Mucosa of stomach (tissue), 1 donor: Measurements from ENCODE around the gene GSTO1.

ENCODE experiments used
- H3K27me3 ChIP-seq: one replicate; pipeline ENCODE4 v1.7.0; 2013; ENCODE audit warnings: mild to moderate bottlenecking, low read length; ENCODE audit not compliant: control insufficient read depth, insufficient read depth
- H3K36me3 ChIP-seq: one replicate; pipeline ENCODE4 v1.7.0; 2013; ENCODE audit warnings: low read length; ENCODE audit not compliant: control insufficient read depth, insufficient read depth
- H3K4me1 ChIP-seq: one replicate; pipeline ENCODE4 v1.7.0; 2013; ENCODE audit warnings: mild to moderate bottlenecking, low read length; ENCODE audit not compliant: control insufficient read depth, insufficient read depth
- H3K4me3 ChIP-seq: one replicate; pipeline ENCODE4 v1.7.0; 2013; ENCODE audit warnings: low read length
- H3K9ac ChIP-seq: one replicate; pipeline ENCODE4 v1.7.0; 2013; ENCODE audit warnings: mild to moderate bottlenecking, low read length, moderate library complexity
- H3K9me3 ChIP-seq: one replicate; pipeline ENCODE4 v1.7.0; 2013; ENCODE audit warnings: mild to moderate bottlenecking, low read length, moderate library complexity; ENCODE audit not compliant: control insufficient read depth
- donor health status: Pancreatic carcinoma.

GSTO1 gene

GRCh38 chr10:104315486-104315921 lies 60.8 kb downstream of the GSTO1 start:
- no peak overlapping the region for H3K9ac ChIP-seq
- no peaks in the 10 kb centered on the region for H3K27me3 ChIP-seq
- H3K9me3 ChIP-seq, result no peaks in the 10 kb centered on the region
- no peak overlapping the region for H3K4me3 ChIP-seq
- H3K36me3 ChIP-seq, result no peaks in the 10 kb centered on the region
- H3K4me1 ChIP-seq, result peaks cover 14% of the 10 kb centered on the region

DNA sequence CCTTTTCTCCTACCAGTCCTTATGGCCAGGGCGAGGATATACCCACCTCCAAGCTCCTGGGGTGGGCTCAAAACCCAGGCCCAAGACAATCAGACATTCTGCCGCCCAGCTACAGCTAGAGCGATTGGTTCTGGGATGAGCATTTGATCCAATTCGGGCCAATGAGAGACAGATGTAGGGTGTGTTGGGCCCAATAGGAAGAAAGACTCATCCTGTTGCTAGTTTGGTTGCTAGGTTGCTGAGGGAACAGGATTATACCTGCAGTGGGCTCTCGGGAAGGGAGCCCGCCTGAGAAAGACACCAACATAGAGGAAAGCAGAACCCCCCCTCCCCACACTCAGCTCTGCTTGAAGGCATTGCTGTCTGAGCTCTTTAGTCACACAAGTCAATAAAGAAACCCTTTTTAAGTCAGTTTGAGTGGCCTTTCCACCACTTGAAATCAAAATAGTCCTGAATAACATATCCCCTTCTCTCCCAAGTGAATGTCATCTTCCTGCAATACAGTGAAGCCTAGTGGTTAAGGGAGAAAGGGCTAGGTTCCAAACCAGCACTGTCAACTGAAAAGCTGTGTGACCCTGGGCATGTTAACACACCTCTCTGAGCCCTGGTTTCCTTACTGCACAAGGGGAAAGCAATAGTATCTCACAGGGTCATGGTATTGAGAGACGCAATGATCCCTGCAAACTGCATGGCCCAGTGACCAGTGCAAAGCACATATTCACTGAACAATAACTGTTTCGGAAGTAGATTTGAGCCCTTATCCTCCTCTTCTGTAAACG lies 61.8 kb downstream of the GSTO1 start:
- H3K4me1 ChIP-seq, result peaks cover 14% of the 10 kb centered on the region
- no peak overlapping the region for H3K4me3 ChIP-seq
- no peaks in the 10 kb centered on the region for H3K9me3 ChIP-seq
- no peak overlapping the region for H3K9ac ChIP-seq
- H3K36me3 ChIP-seq, result no peaks in the 10 kb centered on the region
- H3K27me3 ChIP-seq, result no peaks in the 10 kb centered on the region
